ENCODE measurements around the gene ADGRG7.

The ADGRG7 gene

GRCh38 chr3:100602506-100603444 is 6.6 kb upstream of the ADGRG7 start:
- DNase-seq (ENCODE audit: low spot score): no peak

- peak; percentile 19 for DNase-seq (ENCODE audit: low spot score)
Measured at GRCh38 chr3:100603469-100603868, 5.9 kb upstream of the ADGRG7 start.

- no peak for DNase-seq (ENCODE audit: low spot score)
Measured at GRCh38 chr3:100605358-100605757, 4.0 kb upstream of the ADGRG7 start.

GRCh38 chr3:100606894-100607512 is 2.4 kb upstream of the ADGRG7 start:
- DNase-seq (ENCODE audit: low spot score): no peak

GRCh38 chr3:100609963-100610362 is 562 bp downstream of the ADGRG7 start:
- DNase-seq (ENCODE audit: low spot score): no peak

GRCh38 chr3:100611221-100611620 is 1.8 kb downstream of the ADGRG7 start:
- no peak for DNase-seq (ENCODE audit: low spot score)

- no peak for DNase-seq (ENCODE audit: low spot score)
Measured at GRCh38 chr3:100613721-100614390, 4.5 kb downstream of the ADGRG7 start.

GRCh38 chr3:100614941-100615340 is 5.5 kb downstream of the ADGRG7 start:
- no peak for DNase-seq (ENCODE audit: low spot score)

GRCh38 chr3:100615684-100616083 is 6.3 kb downstream of the ADGRG7 start:
- DNase-seq (ENCODE audit: low spot score): no peak

GRCh38 chr3:100621251-100621650 is 11.8 kb downstream of the ADGRG7 start:
- no peak for DNase-seq (ENCODE audit: low spot score)

- no peak for DNase-seq (ENCODE audit: low spot score)
Measured at GRCh38 chr3:100627491-100627890, 18.1 kb downstream of the ADGRG7 start.

GRCh38 chr3:100629421-100630127 is 20.2 kb downstream of the ADGRG7 start:
- no peak for DNase-seq (ENCODE audit: low spot score)

GRCh38 chr3:100630664-100631063 is 21.3 kb downstream of the ADGRG7 start:
- DNase-seq (ENCODE audit: low spot score): peak; percentile 5

GRCh38 chr3:100631236-100631635 is 21.8 kb downstream of the ADGRG7 start:
- no peak for DNase-seq (ENCODE audit: low spot score)

- DNase-seq (ENCODE audit: low spot score): peak; percentile 4
Measured at GRCh38 chr3:100634493-100635272, 25.3 kb downstream of the ADGRG7 start.

- DNase-seq (ENCODE audit: low spot score): no peak
Measured at GRCh38 chr3:100635273-100635701, 25.9 kb downstream of the ADGRG7 start.

- no peak for DNase-seq (ENCODE audit: low spot score)
Measured at GRCh38 chr3:100637197-100637631, 27.8 kb downstream of the ADGRG7 start.

GRCh38 chr3:100640633-100641032 is 31.2 kb downstream of the ADGRG7 start:
- no peak for DNase-seq (ENCODE audit: low spot score)

- no peak for DNase-seq (ENCODE audit: low spot score)
Measured at GRCh38 chr3:100641471-100642032, 32.2 kb downstream of the ADGRG7 start.

- no peak for DNase-seq (ENCODE audit: low spot score)
Measured at GRCh38 chr3:100645913-100646312, 36.5 kb downstream of the ADGRG7 start.

GRCh38 chr3:100647171-100647570 is 37.8 kb downstream of the ADGRG7 start:
- DNase-seq (ENCODE audit: low spot score): no peak

All from iPS-NIHi11 (cell line).